HCT116 (cell line): ENCODE results near the gene LEMD1. TPM values are rescaled to one million over a fixed set of nuclear protein-coding genes. Genes with fewer than 3 reads are reported as not detected.

Experiments used
- ATAC-seq: fragments of 200-7000 bp; cut with Tn5 transposase; 2 replicates; pipeline ENCODE4 v1.9.1; 2020; ENCODE audit warnings: mild to moderate bottlenecking, moderate library complexity
- BruUV-seq: library from RNA; stranded (reverse); fragments of 400-500 nt; replicated peaks from 2 replicates; lab custom pipeline; 2021; lab: Mats Ljungman, UMichigan
- CTCF ChIA-PET: fragments of 300-600 bp; sonication (Branson Sonifier 250); formaldehyde crosslinking; loops from one replicate; lab custom pipeline; 2021; ENCODE audit warnings: antibody characterized with exemption; lab: Charles Lee
- POLR2A ChIA-PET: fragments of 300-600, 350-600 bp; sonication (Branson Sonifier 250); formaldehyde crosslinking; loops from one replicate; lab custom pipeline; 2021; ENCODE audit warnings: antibody characterized with exemption; lab: Charles Lee
- RAD21 ChIA-PET, 2 experiments: fragments of 300-600 bp; sonication (Branson Sonifier 250); formaldehyde crosslinking; loops; one replicate each; lab custom pipeline; 2023; ENCODE audit warnings: low total read pairs in 2 of 2; ENCODE audit not compliant: uncharacterized antibody in 2 of 2, unreplicated experiment in 2 of 2, low non-redundant PET in 1 of 2; lab: Charles Lee
- DNase-seq: peaks from one replicate; pipeline ENCODE4 v3.0.0-alpha.2; 2010; ENCODE audit warnings: low read depth, low spot score
- H2AFZ ChIP-seq: fragments of 200-600 bp; shearing (Covaris generic), sonication (generic); 2 replicates; pipeline ENCODE4 v1.6.1; 2017; ENCODE audit warnings: low read depth, mixed run types, mixed read lengths, antibody characterized with exemption, low read length; ENCODE audit not compliant: poor library complexity, severe bottlenecking
- H3K27ac ChIP-seq: 2 replicates; pipeline ENCODE4 v1.5.1; 2012; ENCODE audit warnings: low read depth, low read length
- H3K27me3 ChIP-seq: fragments of 200-600 bp; sonication (generic); 2 replicates; pipeline ENCODE4 v1.6.1; 2016; ENCODE audit warnings: mixed run types, low read length, mixed read lengths; ENCODE audit not compliant: insufficient read depth
- H3K36me3 ChIP-seq, 2 experiments: fragments of 200-500 bp in 1 of 2; fragments of 200-600 bp in 1 of 2; sonication (Bioruptor generic) in 1 of 2; sonication (generic) in 1 of 2; 2 replicates each; pipeline versions ENCODE4 v1.5.1 to v1.6.1; 2014 to 2016; ENCODE audit warnings: low read length in 2 of 2, inconsistent platforms in 1 of 2, mixed read lengths in 1 of 2, mixed run types in 1 of 2; ENCODE audit not compliant: insufficient read depth in 2 of 2, control insufficient read depth in 1 of 2
- H3K4me1 ChIP-seq, 2 experiments: fragments of 200-600 bp in 1 of 2; sonication (generic) in 1 of 2; 2 replicates each; pipeline versions ENCODE4 v1.5.1 to v1.6.1; 2012 to 2017; ENCODE audit warnings: low read length in 2 of 2, inconsistent platforms in 1 of 2, mild to moderate bottlenecking in 1 of 2, mixed read lengths in 1 of 2, mixed run types in 1 of 2, moderate library complexity in 1 of 2; ENCODE audit not compliant: insufficient read depth in 2 of 2, control insufficient read depth in 1 of 2
- H3K4me2 ChIP-seq: fragments of 200-600 bp; sonication (generic); 2 replicates; pipeline ENCODE4 v1.6.1; 2017; ENCODE audit warnings: mixed run types, low read length, mixed read lengths
- H3K4me3 ChIP-seq, 2 experiments: fragments of 200-600 bp in 1 of 2; sonication (generic) in 1 of 2; replicated peaks in 1 of 2; 2 replicates each; pipeline ENCODE4 v1.5.1; 2011 to 2016; ENCODE audit warnings: low read length in 2 of 2, control low read depth in 1 of 2, low read depth in 1 of 2, mild to moderate bottlenecking in 1 of 2, mixed read lengths in 1 of 2, mixed run types in 1 of 2
- H3K79me2 ChIP-seq: fragments of 200-600 bp; sonication (generic); 2 replicates; pipeline ENCODE4 v1.6.1; 2017; ENCODE audit warnings: mild to moderate bottlenecking, mixed run types, low read length, moderate library complexity, mixed read lengths; ENCODE audit not compliant: insufficient read depth
- H3K9ac ChIP-seq: fragments of 200-600 bp; sonication (generic); 2 replicates; pipeline ENCODE4 v1.6.1; 2016; ENCODE audit warnings: low read length, mixed read lengths
- H3K9me2 ChIP-seq: fragments of 200-600 bp; sonication (generic), shearing (Covaris generic); 2 replicates; pipeline ENCODE4 v1.6.1; 2017; ENCODE audit warnings: mixed run types, mild to moderate bottlenecking, moderate library complexity; ENCODE audit not compliant: insufficient read depth
- H3K9me3 ChIP-seq, 2 experiments: fragments of 200-500 bp in 1 of 2; fragments of 200-600 bp in 1 of 2; sonication (Bioruptor generic) in 1 of 2; sonication (generic) in 1 of 2; 2 replicates each; pipeline ENCODE4 v1.6.1; 2014 to 2017; ENCODE audit warnings: low read length in 2 of 2, mixed read lengths in 2 of 2, inconsistent platforms in 1 of 2, low read depth in 1 of 2, mild to moderate bottlenecking in 1 of 2, mixed run types in 1 of 2, moderate library complexity in 1 of 2; ENCODE audit not compliant: control insufficient read depth in 1 of 2, insufficient read depth in 1 of 2
- H4K20me1 ChIP-seq: fragments of 200-600 bp; sonication (generic), shearing (Covaris generic); 2 replicates; pipeline ENCODE4 v1.6.1; 2017; ENCODE audit warnings: mixed run types, mild to moderate bottlenecking, moderate library complexity; ENCODE audit not compliant: insufficient read depth
- EGR1 ChIP-seq: IDR thresholded peaks from 2 replicates; pipeline ENCODE4 v1.6.1; 2012; ENCODE audit warnings: low read depth
- POLR2A ChIP-seq: IDR thresholded peaks from 2 replicates; pipeline ENCODE4 v1.7.0; 2011; ENCODE audit warnings: borderline replicate concordance; ENCODE audit not compliant: insufficient read depth, insufficient read length; ENCODE audit errors: extremely low read depth
- SRF ChIP-seq: IDR thresholded peaks from 2 replicates; pipeline ENCODE4 v1.6.1; 2012; ENCODE audit warnings: low read depth
- ZFX ChIP-seq: fragments of 450-650 bp; IDR thresholded peaks from 2 replicates; pipeline ENCODE4 v1.6.1; 2017
- intact Hi-C: fragments of 100-400 bp; cut with micrococcal nuclease; formaldehyde crosslinking; loops from 2 replicates; pipeline ENCODE4 v1.10.0; 2022
- total RNA-seq: library from RNA; stranded (reverse); gene quantifications from one replicate; pipeline ENCODE4 v1.2.1, GENCODE V29; 2021; ENCODE audit not compliant: unreplicated experiment
- TF ChIP-seq, protein P1 (sequence below): IDR thresholded peaks from 2 replicates; pipeline ENCODE4 v1.6.1; 2012
- TF ChIP-seq, protein P2 (sequence below): IDR thresholded peaks from 2 replicates; pipeline ENCODE4 v1.6.1; 2012

LEMD1 gene
- total RNA-seq, 1 experiment from 2014 or later = 11.9 TPM

DNA sequence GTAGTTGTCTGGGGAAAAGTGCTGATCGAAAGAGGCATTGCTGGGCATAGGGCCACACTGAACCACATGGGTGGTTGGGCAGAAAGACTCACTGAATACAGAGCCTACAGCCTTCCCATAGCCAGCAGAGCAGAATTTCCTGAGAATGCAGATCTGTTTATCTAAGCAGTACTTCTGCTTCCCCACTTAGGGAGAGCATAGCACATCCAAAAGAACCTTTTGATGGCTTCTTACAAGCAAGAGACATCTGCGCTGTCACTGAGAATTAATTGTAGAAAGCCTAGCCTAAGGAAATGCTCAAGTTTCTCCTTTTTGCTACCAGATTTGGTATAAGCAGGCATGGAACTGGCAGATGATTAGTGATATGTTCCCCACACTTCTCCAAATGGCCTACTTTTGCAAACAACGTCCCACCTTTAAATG is 52.1 kb downstream of the LEMD1 start:
- CTCF ChIA-PET = interaction anchor here (0.9 to 1.2 kb wide), 2 partner anchors 15 to 116 kb away, joined by 3 to 5 read pairs; no protein-coding TSS in a partner anchor
- Histone ChIP-seq H3K27me3 (no peaks in the 10 kb centered on the region), H3K9me2 (no peaks in the 10 kb centered on the region), H3K36me3 (no peaks in the 10 kb centered on the region), H3K9me3 (no peaks in the 10 kb centered on the region), H3K4me1 (peaks cover 16 to 22% of the 10 kb centered on the region in 2 experiments), H2AFZ (no peak overlapping the region), H3K4me3 (no peak overlapping the region), H3K27ac (no peak overlapping the region), H3K79me2 (no peaks in the 10 kb centered on the region), H3K4me2 (no peak overlapping the region), H4K20me1 (no peaks in the 10 kb centered on the region), H3K9ac (no peak overlapping the region)
- no peak for ATAC-seq
- intact Hi-C loops = no loop called here
- RAD21 ChIA-PET = no interaction called here
- no TSS peak for BruUV-seq
- DNase-seq = no peak
- TF ChIP-seq, protein P1, sequence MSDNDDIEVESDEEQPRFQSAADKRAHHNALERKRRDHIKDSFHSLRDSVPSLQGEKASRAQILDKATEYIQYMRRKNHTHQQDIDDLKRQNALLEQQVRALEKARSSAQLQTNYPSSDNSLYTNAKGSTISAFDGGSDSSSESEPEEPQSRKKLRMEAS = no peak
- TF ChIP-seq, protein P2, sequence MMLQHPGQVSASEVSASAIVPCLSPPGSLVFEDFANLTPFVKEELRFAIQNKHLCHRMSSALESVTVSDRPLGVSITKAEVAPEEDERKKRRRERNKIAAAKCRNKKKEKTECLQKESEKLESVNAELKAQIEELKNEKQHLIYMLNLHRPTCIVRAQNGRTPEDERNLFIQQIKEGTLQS = no peak
- POLR2A ChIA-PET = no interaction called here

DNA sequence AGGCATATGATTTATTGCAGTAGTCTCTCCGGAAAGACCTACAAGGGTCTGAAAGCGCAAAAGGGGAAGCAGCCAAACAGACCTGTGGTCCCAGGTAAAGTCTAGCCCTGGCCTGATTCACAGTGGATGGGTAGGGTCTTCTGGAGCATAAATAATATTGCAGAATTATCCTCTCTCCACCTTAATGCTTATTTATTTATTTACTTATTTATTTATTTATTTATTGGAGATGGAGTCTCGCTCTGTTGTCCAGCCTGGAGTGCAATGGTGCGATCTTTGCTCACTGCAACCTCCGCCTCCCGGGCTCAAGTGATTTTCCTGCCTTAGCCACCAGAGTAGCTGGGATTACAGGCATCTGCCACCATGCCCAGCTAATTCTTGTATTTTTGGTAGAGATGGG is 53.4 kb downstream of the LEMD1 start:
- Histone ChIP-seq H3K4me2 (no peak overlapping the region), H3K9me3 (no peaks in the 10 kb centered on the region), H3K9me2 (no peaks in the 10 kb centered on the region), H3K36me3 (no peaks in the 10 kb centered on the region), H4K20me1 (no peaks in the 10 kb centered on the region), H3K27me3 (no peaks in the 10 kb centered on the region), H3K4me3 (no peak overlapping the region)
- ChIA-PET POLR2A (no interaction called here), RAD21 (no interaction called here)
- TF ChIP-seq ZFX (no peak), SRF (no peak), EGR1 (no peak), POLR2A (no peak)
- TF ChIP-seq, all 23 proteins: peak for 0
- intact Hi-C loops = no loop called here
- H3K27ac ChIP-seq = no peak overlapping the region
- no peaks in the 10 kb centered on the region for H3K79me2 ChIP-seq
- no peak overlapping the region for H3K9ac ChIP-seq
- DNase-seq (no peak), ATAC-seq (no peak)
- H3K4me1 ChIP-seq = peaks cover 6 to 10% of the 10 kb centered on the region in 2 experiments; a peak in 3 of 4 replicates
- BruUV-seq = no TSS peak
- CTCF ChIA-PET = no interaction called here
- no peak overlapping the region for H2AFZ ChIP-seq
